K562 (cell line): ENCODE measurements around the gene FBXO27. TPM values are rescaled to one million over a fixed set of nuclear protein-coding genes. Genes with fewer than 3 reads are reported as not detected.

Source experiments
- HCFC1 ChIP-seq: IDR thresholded peaks from 2 replicates; pipeline ENCODE4 v1.6.1; 2012; ENCODE audit warnings: low read depth, low read length, improper control_type of control experiment
- PKNOX1 ChIP-seq: fragments of 450-650 bp; IDR thresholded peaks from 2 replicates; pipeline ENCODE4 v1.6.1; 2016
- RNF219 ChIP-seq: fragments of 250-450 bp; sonication (Bioruptor Pico); IDR thresholded peaks from 2 replicates; pipeline ENCODE4 v1.5.0; 2022; ENCODE audit warnings: mild to moderate bottlenecking
- SMARCA5 ChIP-seq: fragments of 450-650 bp; IDR thresholded peaks from 2 replicates; pipeline ENCODE4 v1.6.1; 2016
- ZBED1 ChIP-seq: IDR thresholded peaks from 2 replicates; pipeline ENCODE4 v1.6.1; 2014
- ZNF174 ChIP-seq: fragments of 250-450 bp; sonication (Bioruptor Pico); IDR thresholded peaks from 2 replicates; pipeline ENCODE4 v1.4.0; 2020; ENCODE audit warnings: mild to moderate bottlenecking
- ZNF431 ChIP-seq: sonication (generic); formaldehyde crosslinking; IDR thresholded peaks from 2 replicates; pipeline ENCODE4 v1.8.0; 2022; ENCODE audit warnings: mild to moderate bottlenecking, missing genetic modification reagents
- ZNF449 ChIP-seq: fragments of 250-450 bp; sonication (Bioruptor Pico); IDR thresholded peaks from 2 replicates; pipeline ENCODE4 v1.8.0; 2022; ENCODE audit warnings: moderate library complexity, mild to moderate bottlenecking, inconsistent platforms
- ZSCAN29 ChIP-seq: fragments of 450-650 bp; IDR thresholded peaks from 2 replicates; pipeline ENCODE4 v1.6.1; 2017
- polyA plus RNA-seq, 8 experiments: library from polyadenylated mRNA; depleted of rRNA in 4 of 8; stranded (reverse) in 5 of 8; unstranded in 3 of 8; fragments of >200 nt; fragmentation: Nextera tagmentation in 2 of 8; fragmentation: Illumina TruSeq in 1 of 8; extraction: Ambion mirVana in 2 of 8; extraction: Trizol in 1 of 8; gene quantifications; 2 replicates each; pipeline versions ENCODE4 v1.2.1 to v1.2.3, GENCODE V29; 2011 to 2014; ENCODE audit warnings: inconsistent platforms in 1 of 8, missing spikeins in 1 of 8
- total RNA-seq, 7 experiments: library from RNA; depleted of rRNA in 6 of 7; stranded (reverse); fragments of >200 nt in 6 of 7; fragmentation: Illumina TruSeq in 2 of 7; extraction: Trizol in 2 of 7; gene quantifications; 2 replicates each; pipeline versions ENCODE4 v1.2.1 to v1.2.3, GENCODE V29; 2011 to 2021; ENCODE audit warnings: low replicate concordance in 1 of 7

Gene FBXO27
- total and polyA plus RNA-seq, 9 of the 15 experiments (the other 6 are each of a cell fraction or from before 2014, with no cell fraction given): 1.8 to 11.0 (median 6.3) TPM

- peak; percentile 86 for TF ChIP-seq PKNOX1
- peak; percentile 84 for TF ChIP-seq SMARCA5
- TF ChIP-seq ZSCAN29: no peak
- no peak for TF ChIP-seq ZNF431 (CRISPR knock-in tag)
- no peak for TF ChIP-seq ZNF449 (CRISPR knock-in tag)
- TF ChIP-seq RNF219 (CRISPR knock-in tag): no peak
- no peak for TF ChIP-seq ZBED1
- no peak for TF ChIP-seq ZNF174 (CRISPR knock-in tag)
- TF ChIP-seq HCFC1: peak; percentile 42
Observed at GRCh38 chr19:39046037-39046821, 13.9 kb upstream of the FBXO27 start (continued).
